HG02678 (cell line): ENCODE results near the gene ELOA.
"Not testable (repeated sequence)": the region's sequence is repeated elsewhere in the genome, so short reads cannot be mapped to it uniquely, and the experiment has no call there.

Source experiments
- ATAC-seq: cut with Tn5 transposase; IDR thresholded peaks from one replicate; pipeline ENCODE4 v1.9.1; 2021; ENCODE audit warnings: mild to moderate bottlenecking, moderate library complexity; ENCODE audit not compliant: unreplicated experiment

ELOA gene

DNA sequence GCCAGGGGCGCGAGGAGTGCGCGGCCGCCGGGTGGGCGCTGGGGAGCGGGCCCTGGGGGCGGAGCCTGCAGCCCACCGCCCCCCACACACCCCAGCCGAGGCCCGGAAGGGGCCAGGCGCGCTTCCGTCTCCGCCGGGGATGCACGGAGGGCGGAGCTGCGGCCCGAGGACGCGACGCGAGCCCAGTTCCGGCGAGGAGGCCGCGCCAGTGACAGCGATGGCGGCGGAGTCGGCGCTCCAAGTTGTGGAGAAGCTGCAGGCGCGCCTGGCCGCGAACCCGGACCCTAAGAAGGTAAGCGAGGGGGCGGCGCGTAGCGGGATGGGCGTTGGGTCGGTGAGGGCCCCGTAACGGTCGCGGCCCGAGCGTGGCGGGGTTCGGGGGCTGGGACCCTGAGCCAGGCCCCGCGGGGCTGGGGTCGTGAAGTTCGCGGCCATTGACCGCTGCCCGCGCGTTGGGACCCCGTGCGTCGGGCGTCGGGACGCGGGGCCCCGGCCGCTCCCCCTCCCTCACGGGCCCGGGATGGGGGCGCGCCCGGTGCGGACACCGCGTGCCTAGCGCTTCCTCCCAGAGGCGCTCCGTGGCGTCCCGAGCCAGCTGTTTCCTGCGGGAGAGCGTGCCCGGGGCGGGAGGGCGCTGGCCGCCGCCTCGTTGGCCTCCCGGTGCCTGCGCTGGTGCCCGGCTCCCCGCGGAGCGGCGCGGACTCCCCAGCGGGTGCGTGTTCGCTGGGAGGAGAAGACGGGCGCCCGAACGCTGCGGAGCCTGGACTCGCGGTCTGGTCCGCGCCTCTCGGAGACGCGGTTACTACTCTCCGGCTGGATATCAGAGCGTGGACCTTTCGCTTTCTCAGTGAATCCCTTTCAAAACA, at the start of gene ELOA:
Gene ELOA (plus strand): TSS at position 185 of the 866 bp plus-strand sequence. CDS start 33 bp downstream, at position 218.
- ATAC-seq, result peak; percentile 77

DNA sequence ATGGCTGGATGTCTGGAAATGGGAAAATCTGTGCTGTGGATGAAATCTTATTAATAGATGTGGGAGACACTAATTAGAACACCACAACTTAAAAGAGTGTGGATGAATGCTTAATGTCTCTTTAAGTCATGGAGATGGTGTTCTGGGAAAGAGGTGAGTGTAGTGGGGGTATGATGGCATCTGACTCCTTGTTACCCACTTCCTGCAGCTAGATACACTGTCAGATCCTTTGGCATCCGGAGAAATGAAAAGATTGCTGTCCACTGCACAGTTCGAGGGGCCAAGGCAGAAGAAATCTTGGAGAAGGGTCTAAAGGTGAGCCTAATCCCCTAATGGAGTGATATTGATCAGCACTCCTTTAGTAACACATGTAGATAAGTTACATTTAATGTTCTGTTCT, 49.7 kb upstream of the ELOA start:
- ATAC-seq, result no peak

- ATAC-seq, result no peak
These were observed 48.9 kb upstream of the ELOA start for GRCh38 chr1:23694371-23694770.

- no peak for ATAC-seq
These were observed 47.6 kb upstream of the ELOA start for GRCh38 chr1:23695667-23696066.

GRCh38 chr1:23696335-23696989, 46.8 kb upstream of the ELOA start:
- ATAC-seq, result no peak

GRCh38 chr1:23698466-23698865, 44.8 kb upstream of the ELOA start:
- no peak for ATAC-seq

DNA sequence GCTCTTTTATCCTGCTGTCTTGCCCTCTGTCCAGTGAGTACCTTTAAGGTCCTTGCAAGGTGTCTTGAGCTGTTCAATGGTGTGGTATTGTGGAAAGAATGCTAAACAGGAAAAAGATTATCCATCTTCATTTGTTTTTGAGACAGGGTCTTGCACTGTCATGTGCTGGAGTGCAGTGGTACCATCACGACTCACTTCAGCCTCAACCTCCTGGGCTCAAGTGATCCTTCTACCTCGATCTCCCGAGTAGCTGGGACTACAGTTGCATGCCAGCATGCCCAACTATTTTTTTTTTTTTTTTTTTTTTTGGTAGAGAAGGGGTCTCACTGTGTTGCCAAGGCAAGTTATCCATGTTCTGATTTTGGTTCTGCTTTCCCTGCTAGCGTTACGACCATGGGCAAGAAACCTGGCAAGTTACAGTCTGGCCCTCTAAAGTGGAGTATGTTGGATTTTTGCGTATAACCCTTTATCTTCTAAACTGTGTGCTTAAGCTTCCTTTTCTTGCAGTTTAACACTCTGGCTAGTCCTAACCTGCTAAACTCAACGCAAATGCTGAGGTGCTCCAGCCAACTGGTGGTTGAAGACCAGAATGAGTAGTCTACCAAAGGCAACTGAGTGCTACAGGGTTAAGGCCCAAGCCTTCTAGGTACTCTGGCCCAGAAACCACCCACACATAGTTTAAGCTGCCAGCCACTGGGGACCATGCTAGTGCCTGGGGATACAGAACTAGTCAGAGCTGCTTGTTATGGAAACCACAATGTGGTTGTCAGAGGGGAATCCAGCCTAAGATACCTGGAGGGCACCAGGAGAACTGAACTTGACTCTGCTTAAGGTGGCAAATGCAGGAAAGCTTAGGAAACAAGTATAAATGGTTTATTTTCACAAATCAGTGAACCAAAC, 43.7 kb upstream of the ELOA start:
- no peak for ATAC-seq

- no peak for ATAC-seq
These were observed 42.0 kb upstream of the ELOA start for GRCh38 chr1:23701310-23701709.

DNA sequence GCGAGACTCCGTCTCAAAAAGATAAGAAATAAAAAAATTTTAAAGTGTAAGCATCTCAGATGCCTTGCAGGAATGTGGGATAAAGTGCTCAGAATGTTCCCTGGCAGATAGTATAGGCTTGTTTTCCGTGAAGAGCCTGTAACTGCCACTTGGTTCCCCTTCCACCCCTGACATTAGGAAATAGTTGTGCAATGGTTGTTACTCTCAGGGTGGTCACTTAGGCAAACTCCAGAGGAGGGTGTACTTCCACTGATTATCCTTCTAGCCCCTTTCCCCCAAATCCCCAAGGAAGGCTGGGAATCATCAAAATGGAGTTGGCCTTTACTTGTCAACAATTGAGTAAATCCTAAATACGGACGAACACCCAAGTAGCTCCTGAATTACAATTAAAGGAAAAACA, 41.3 kb upstream of the ELOA start:
- no peak for ATAC-seq

DNA sequence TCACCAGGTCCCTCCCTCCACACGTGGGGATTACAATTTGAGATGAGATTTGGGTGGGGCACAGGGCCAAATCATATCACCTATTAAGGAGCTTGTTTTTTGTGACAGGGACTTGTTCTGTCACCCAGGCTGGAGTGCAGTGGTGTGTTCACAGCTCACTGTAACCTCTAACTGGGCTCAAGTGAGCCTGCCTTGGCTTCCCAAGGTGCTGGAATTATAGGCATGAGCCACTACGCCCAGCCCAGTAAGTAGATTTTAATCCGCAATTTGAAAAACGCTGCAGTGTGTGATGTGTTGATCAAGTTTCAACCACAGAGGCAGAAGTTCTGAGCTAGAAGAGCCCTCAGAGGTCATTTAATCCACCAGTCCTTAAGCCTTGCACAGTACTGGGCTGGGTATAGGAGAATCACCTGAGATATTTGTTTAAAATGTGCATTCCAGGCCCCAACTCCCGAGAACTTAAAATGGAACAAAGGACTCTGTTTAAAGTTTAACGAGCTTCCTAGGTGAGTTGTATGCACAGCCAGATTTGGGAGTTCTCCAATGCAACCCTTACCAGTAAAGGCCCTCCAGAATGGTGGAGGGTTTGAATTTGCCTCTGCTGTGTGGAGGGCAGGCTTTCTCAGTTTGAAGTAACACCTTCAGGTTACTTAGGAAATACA, 38.3 kb upstream of the ELOA start:
- no peak for ATAC-seq

DNA sequence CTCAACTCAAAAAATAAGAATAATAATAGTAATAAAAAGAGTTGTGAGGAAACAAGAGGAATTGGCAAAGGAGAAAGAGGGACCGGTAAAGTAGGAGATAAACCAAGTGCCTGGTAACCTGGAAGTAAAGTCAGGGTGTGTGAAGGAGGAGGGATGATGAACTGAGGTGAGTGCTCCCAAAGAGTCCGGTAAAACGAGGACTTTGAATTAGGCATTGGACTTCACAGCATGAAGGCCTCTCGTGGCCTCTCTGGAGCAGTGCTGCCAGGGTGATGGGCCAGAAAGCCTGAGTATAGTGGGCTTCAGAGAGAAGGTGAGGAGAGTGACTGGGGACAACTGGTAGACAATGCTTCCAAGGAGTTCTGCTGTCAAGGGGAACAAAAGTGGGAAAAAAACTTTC, 34.0 kb upstream of the ELOA start:
- ATAC-seq, result no peak

DNA sequence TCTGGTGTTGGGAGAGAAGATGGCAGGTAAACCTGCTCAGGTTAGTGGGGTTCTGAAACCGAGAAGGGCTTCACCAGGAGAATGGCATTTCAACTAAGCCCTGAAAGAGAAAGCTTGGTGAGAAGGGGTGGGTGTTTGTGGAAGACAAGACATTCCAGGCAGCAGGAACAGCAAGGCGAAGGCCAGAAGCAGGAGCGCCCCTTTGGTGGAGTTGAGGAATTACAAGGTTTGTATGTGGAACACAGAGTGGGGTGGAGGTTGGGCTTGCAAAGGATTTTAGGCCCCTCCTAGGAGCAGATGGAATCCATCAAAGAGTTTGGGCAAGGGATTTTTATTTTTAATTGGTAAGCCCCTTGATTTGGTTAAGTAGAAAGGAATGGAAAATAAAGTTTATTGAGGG, 24.8 kb upstream of the ELOA start:
- ATAC-seq, result no peak

- ATAC-seq, result no peak
These were observed 24.0 kb upstream of the ELOA start for GRCh38 chr1:23719162-23719820.

DNA sequence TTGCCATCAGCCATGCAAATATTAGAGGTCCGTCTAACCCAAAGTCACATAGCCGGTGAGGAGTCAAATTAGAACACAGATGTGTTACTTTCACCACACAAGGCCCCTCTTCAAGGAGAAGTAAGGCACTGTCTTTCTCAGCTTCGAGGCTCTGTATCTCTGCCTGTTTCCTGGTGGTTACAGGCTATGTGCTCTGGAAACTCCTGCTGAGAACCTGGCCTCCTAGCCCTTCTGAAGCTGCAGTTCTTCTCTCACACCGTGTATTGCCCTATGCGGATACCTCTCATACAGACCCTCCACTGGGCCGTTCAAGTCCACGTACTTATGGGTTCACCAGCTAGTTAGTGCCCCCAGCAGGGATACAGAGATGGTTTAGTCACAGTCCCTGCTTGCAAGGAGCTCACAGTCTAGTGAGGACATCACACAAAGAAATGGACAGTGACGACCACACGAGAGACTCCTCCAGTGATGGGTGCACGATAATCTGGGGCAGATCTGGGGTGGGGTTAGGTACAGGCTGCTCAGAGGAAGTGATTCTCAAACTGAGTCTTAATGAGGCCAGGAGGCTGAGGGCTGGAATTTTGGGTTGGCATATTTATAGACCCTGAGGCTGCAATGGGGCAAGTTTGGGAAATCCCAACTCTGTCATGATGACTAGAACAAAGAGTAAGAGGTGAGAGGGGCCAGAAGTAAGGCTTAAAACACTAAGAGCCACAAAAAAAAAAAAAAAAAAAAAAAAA, 22.8 kb upstream of the ELOA start:
- ATAC-seq, result peak; percentile 73

- no peak for ATAC-seq
These were observed 20.6 kb upstream of the ELOA start for GRCh38 chr1:23722652-23723051.

DNA sequence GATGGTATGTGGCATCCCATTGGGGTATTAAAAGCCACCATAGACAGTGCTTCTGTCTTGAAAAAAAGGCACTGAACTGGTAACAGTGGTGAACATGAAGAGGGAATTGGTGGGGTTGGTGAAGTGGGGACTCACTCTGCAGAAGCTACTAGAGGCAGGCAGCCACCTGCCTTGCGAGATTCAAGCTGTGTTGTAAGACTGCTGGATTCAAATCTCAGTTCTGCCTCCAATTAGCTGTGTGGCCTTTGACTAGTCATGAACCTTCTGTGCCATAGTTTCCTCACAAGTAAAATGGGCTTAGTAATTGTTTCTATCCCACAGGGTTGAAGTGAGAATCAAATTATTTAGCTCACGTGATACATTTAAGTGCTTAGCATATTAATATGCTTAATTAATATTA, 16.6 kb upstream of the ELOA start:
- no peak for ATAC-seq

GRCh38 chr1:23727362-23727811, 15.9 kb upstream of the ELOA start:
- ATAC-seq, result no peak

DNA sequence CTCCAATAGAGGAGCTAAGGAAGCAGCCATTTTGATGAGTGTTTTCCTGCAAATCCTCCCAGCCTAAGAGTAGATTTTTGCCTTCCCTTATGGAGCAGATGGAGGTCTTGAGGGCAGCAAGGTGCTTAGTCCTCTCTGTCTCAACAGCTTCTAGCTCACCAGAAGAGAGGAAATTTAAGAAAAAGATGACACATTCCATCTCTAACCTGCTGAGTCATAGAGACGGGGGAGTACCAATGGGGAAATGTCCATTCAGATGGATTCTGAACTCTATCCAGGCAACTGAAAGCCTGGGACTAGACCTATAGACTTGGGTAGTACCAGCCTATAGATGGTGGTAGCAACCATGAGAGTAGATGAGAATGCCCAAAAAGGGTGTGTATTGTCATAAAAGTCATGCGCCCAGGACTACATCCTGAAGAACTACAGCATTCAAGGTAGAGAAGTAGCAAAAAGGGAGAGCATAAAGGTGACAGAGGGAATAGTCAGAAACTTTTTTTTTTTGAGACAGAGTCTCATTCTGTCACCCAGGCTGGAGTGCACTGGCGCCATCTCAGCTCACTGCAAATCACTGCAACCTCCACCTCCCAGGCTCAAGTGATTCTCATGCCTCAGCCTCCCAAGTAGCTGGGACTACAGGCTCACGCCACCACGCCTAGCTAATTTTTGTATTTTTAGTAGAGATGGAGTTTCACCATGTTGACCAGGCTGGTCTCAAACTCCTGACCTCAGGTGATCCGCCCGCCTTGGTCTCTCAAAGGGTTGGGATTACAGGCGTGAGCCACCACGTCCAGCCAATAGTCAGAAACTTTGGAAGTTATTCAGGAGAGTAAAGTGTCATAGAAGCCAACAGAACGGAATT, 10.7 kb upstream of the ELOA start:
- ATAC-seq, result no peak

GRCh38 chr1:23733281-23733680, 10.0 kb upstream of the ELOA start:
- ATAC-seq, result not testable (repeated sequence)
